HUES64 (cell line): ENCODE data around the gene B3GNT5.

ENCODE experiments used
- H3K27ac ChIP-seq: 2 replicates; pipeline ENCODE4 v1.7.0; 2013; ENCODE audit warnings: low read depth, low read length, inconsistent platforms
- H3K27me3 ChIP-seq: 2 replicates; pipeline ENCODE4 v1.6.1; 2013; ENCODE audit warnings: mild to moderate bottlenecking, low read length; ENCODE audit not compliant: insufficient read depth
- H3K36me3 ChIP-seq: 2 replicates; pipeline ENCODE4 v1.6.1; 2013; ENCODE audit warnings: mild to moderate bottlenecking, low read length; ENCODE audit not compliant: insufficient read depth
- H3K4me1 ChIP-seq: 2 replicates; pipeline ENCODE4 v1.6.1; 2013; ENCODE audit warnings: mild to moderate bottlenecking, low read length, moderate library complexity; ENCODE audit not compliant: insufficient read depth
- H3K4me3 ChIP-seq: 2 replicates; pipeline ENCODE4 v1.5.1; 2013; ENCODE audit warnings: mild to moderate bottlenecking, low read length, moderate library complexity
- H3K9ac ChIP-seq: 2 replicates; pipeline ENCODE4 v1.6.1; 2013; ENCODE audit warnings: mild to moderate bottlenecking, low read depth, low read length
- H3K9me3 ChIP-seq: 2 replicates; pipeline ENCODE4 v1.6.1; 2013; ENCODE audit warnings: low read depth, low read length; ENCODE audit not compliant: insufficient read depth
- WGBS: fragments of 150-250, 120-280 bp; methylation state at CpG from one replicate; pipeline ENCODE4 v1.1.7; 2013; ENCODE audit warnings: missing lambda C conversion rate; 5-methylcytosine and 5-hydroxymethylcytosine counted together

Gene B3GNT5

GRCh38 chr3:183233966-183234365 lies 19.1 kb upstream of the B3GNT5 start:
- no peaks in the 10 kb centered on the region for H3K4me1 ChIP-seq
- no peak overlapping the region for H3K27ac ChIP-seq
- no peaks in the 10 kb centered on the region for H3K36me3 ChIP-seq
- H3K9ac ChIP-seq, result no peak overlapping the region
- 95% methylated on average over 4 of the region's 4 CpGs for WGBS
- no peaks in the 10 kb centered on the region for H3K27me3 ChIP-seq
- no peak overlapping the region for H3K4me3 ChIP-seq
- H3K9me3 ChIP-seq, result no peaks in the 10 kb centered on the region

- 0 out of 2 replicates have a peak, but pooled peaks cover 3% of the 10 kb centered on the region for H3K36me3 ChIP-seq
- no peaks in the 10 kb centered on the region for H3K27me3 ChIP-seq
- peaks cover 18% of the 10 kb centered on the region for H3K9me3 ChIP-seq
- no peak overlapping the region for H3K9ac ChIP-seq
- H3K4me1 ChIP-seq, result no peaks in the 10 kb centered on the region
- H3K27ac ChIP-seq, result no peak overlapping the region
- 90% methylated on average over 5 of the region's 5 CpGs for WGBS
- H3K4me3 ChIP-seq, result no peak overlapping the region
Observed at GRCh38 chr3:183239046-183239445, 14.0 kb upstream of the B3GNT5 start.

GRCh38 chr3:183242431-183242830 lies 10.6 kb upstream of the B3GNT5 start:
- Histone ChIP-seq H3K36me3 (0 out of 2 replicates have a peak, but pooled peaks cover 3% of the 10 kb centered on the region), H3K4me3 (no peak overlapping the region)

GRCh38 chr3:183244219-183244618 lies 8.8 kb upstream of the B3GNT5 start:
- Histone ChIP-seq H3K9me3 (peaks cover 18% of the 10 kb centered on the region), H3K27ac (no peak overlapping the region), H3K4me1 (peaks cover 15% of the 10 kb centered on the region), H3K36me3 (0 out of 2 replicates have a peak, but pooled peaks cover 3% of the 10 kb centered on the region), H3K27me3 (no peaks in the 10 kb centered on the region), H3K9ac (no peak overlapping the region), H3K4me3 (no peak overlapping the region)
- WGBS, result 100% methylated on average over 2 of the region's 2 CpGs

More at GRCh38 chr3:183242431-183242830, 10.6 kb upstream of the B3GNT5 start:
- Histone ChIP-seq H3K27me3 (no peaks in the 10 kb centered on the region), H3K27ac (no peak overlapping the region), H3K9ac (no peak overlapping the region), H3K4me1 (peaks cover 6% of the 10 kb centered on the region), H3K9me3 (peaks cover 18% of the 10 kb centered on the region)
- WGBS, result 96% methylated on average over 1 of the region's 1 CpG

GRCh38 chr3:183244981-183245476 lies 8.0 kb upstream of the B3GNT5 start:
- peaks cover 18% of the 10 kb centered on the region for H3K9me3 ChIP-seq
- 0 out of 2 replicates have a peak, but pooled peaks cover 3% of the 10 kb centered on the region for H3K36me3 ChIP-seq
- no peak overlapping the region for H3K4me3 ChIP-seq
- H3K27ac ChIP-seq, result no peak overlapping the region
- no peaks in the 10 kb centered on the region for H3K27me3 ChIP-seq
- H3K9ac ChIP-seq, result no peak overlapping the region
- H3K4me1 ChIP-seq, result peaks cover 19% of the 10 kb centered on the region

- no peak overlapping the region for H3K9ac ChIP-seq
- WGBS, result 85% methylated on average over 6 of the region's 6 CpGs
- H3K4me1 ChIP-seq, result peaks cover 19% of the 10 kb centered on the region
- peaks cover 16% of the 10 kb centered on the region for H3K9me3 ChIP-seq
- no peak overlapping the region for H3K4me3 ChIP-seq
- peaks cover 16% of the 10 kb centered on the region for H3K27me3 ChIP-seq
- 0 out of 2 replicates have a peak, but pooled peaks cover 3% of the 10 kb centered on the region for H3K36me3 ChIP-seq
- H3K27ac ChIP-seq, result 0 out of 2 replicates have a peak overlapping the region, but pooled peaks have one; percentile 5
Observed at GRCh38 chr3:183247011-183247589, 6.0 kb upstream of the B3GNT5 start.

GRCh38 chr3:183249006-183249718 lies 3.9 kb upstream of the B3GNT5 start:
- Histone ChIP-seq H3K4me3 (no peak overlapping the region), H3K9ac (no peak overlapping the region), H3K27ac (no peak overlapping the region), H3K27me3 (peaks cover 33% of the 10 kb centered on the region), H3K36me3 (no peaks in the 10 kb centered on the region), H3K9me3 (no peaks in the 10 kb centered on the region), H3K4me1 (peaks cover 19% of the 10 kb centered on the region)
- 54% methylated on average over 6 of the region's 6 CpGs for WGBS

GRCh38 chr3:183252118-183252782 lies 803 bp upstream of the B3GNT5 start:
- peaks cover 29% of the 10 kb centered on the region for H3K4me1 ChIP-seq
- no peaks in the 10 kb centered on the region for H3K9me3 ChIP-seq
- no peaks in the 10 kb centered on the region for H3K36me3 ChIP-seq
- peaks cover 45% of the 10 kb centered on the region for H3K27me3 ChIP-seq
- peak overlapping the region; percentile 66 for H3K4me3 ChIP-seq
- no peak overlapping the region for H3K27ac ChIP-seq
- no peak overlapping the region for H3K9ac ChIP-seq
- WGBS, result 86% methylated on average over 4 of the region's 5 CpGs

- WGBS, result under 1% methylated on average over 111 of the region's 111 CpGs
- Histone ChIP-seq H3K27ac (no peak overlapping the region), H3K36me3 (no peaks in the 10 kb centered on the region), H3K27me3 (peaks cover 45% of the 10 kb centered on the region), H3K9me3 (no peaks in the 10 kb centered on the region), H3K4me3 (peak overlapping the region; percentile 66), H3K4me1 (peaks cover 22% of the 10 kb centered on the region), H3K9ac (peak overlapping the region; percentile 86)
Observed at GRCh38 chr3:183253528-183254486, 754 bp downstream of the B3GNT5 start.

- H3K9me3 ChIP-seq, result no peaks in the 10 kb centered on the region
- peak overlapping the region; percentile 86 for H3K9ac ChIP-seq
- no peaks in the 10 kb centered on the region for H3K36me3 ChIP-seq
- WGBS, result 5% methylated on average over 48 of the region's 49 CpGs
- peak overlapping the region; percentile 66 for H3K4me3 ChIP-seq
- H3K27me3 ChIP-seq, result peaks cover 45% of the 10 kb centered on the region
- H3K4me1 ChIP-seq, result peaks cover 15% of the 10 kb centered on the region; the same call in 1 of the 2 replicates
- no peak overlapping the region for H3K27ac ChIP-seq
Observed at GRCh38 chr3:183254487-183255347, 1.7 kb downstream of the B3GNT5 start.
